ENCODE measurements around the gene CSNK1E.
A peak's percentile ranks its signal among the peaks of the same experiment; 100 is the strongest.

GRCh38 chr22:38317995-38318715 is 922 bp upstream of the CSNK1E start:
- TF ChIP-seq, protein P1, sequence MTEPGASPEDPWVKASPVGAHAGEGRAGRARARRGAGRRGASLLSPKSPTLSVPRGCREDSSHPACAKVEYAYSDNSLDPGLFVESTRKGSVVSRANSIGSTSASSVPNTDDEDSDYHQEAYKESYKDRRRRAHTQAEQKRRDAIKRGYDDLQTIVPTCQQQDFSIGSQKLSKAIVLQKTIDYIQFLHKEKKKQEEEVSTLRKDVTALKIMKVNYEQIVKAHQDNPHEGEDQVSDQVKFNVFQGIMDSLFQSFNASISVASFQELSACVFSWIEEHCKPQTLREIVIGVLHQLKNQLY (CRISPR knock-in tag; conservative IDR thresholded peaks at IDR 0.05): no peak
- TF ChIP-seq TRIM28 (IDR thresholded peaks at IDR 0.05) (no peak), MED1 (CRISPR knock-in tag; IDR thresholded peaks at IDR 0.05; ENCODE audit: borderline replicate concordance) (no peak), CHD1 (IDR thresholded peaks at IDR 0.05; ENCODE audit: low read length) (no peak), CTCF (IDR thresholded peaks at IDR 0.05 in 2 of 3, conservative IDR thresholded peaks at IDR 0.05 in 1 of 3; ENCODE audit: insufficient read depth in 2 of 3, low read depth in 1 of 3, low read length in 3 of 3) (no peak), JUND (IDR thresholded peaks at IDR 0.05; ENCODE audit: borderline replicate concordance, low read depth, low read length) (peak; percentile 64), JUND (tag; IDR thresholded peaks at IDR 0.05; ENCODE audit: borderline replicate concordance, low read depth, low read length) (peak; percentile 58; the same call in 2 of the 3 replicates), POLR2AphosphoS5 (IDR thresholded peaks at IDR 0.05; ENCODE audit: control insufficient read depth, insufficient read depth, low read depth, low read length) (peak; percentile 66; the same call in 1 of the 2 replicates), SIN3A (IDR thresholded peaks at IDR 0.05; ENCODE audit: borderline replicate concordance in 2 of 2, control insufficient read depth in 1 of 2, low read depth in 2 of 2, low read length in 2 of 2) (peak; percentile 50 to 69; a peak in 1 of 4 replicates), FOXP1 (CRISPR knock-in tag; IDR thresholded peaks at IDR 0.05) (no peak), SMC3 (conservative IDR thresholded peaks at IDR 0.05; ENCODE audit: insufficient read depth, low read depth, low read length) (no peak), ZNF197 (CRISPR knock-in tag; IDR thresholded peaks at IDR 0.05; ENCODE audit: low read depth) (no peak), ZSCAN29 (IDR thresholded peaks at IDR 0.05) (no peak), EP300 (IDR thresholded peaks at IDR 0.05; ENCODE audit: low read length) (no peak), ZNF778 (CRISPR knock-in tag; IDR thresholded peaks at IDR 0.05) (no peak)
